ENCODE results near the gene RPS24. TPM values are rescaled to one million over a fixed set of nuclear protein-coding genes. Genes with fewer than 3 reads are reported as not detected.

Gene RPS24
- total and polyA plus RNA-seq, 2 of the 13 experiments (the other 11 are each of a cell fraction or from before 2014, with no cell fraction given) = 2,690 to 3,319 TPM

GRCh38 chr10:78065611-78066010 lies 31.9 kb downstream of the RPS24 start:
- FAIRE-seq = no peak
- H3K27me3 ChIP-seq (ENCODE audit: control insufficient read depth in 1 of 2, insufficient read depth in 2 of 2, low read length in 2 of 2) = no peaks in the 10 kb centered on the region
- no peaks in the 10 kb centered on the region for H3K9me3 ChIP-seq (ENCODE audit: low read length)
- no peak for DNase-seq (ENCODE audit: low spot score)
- no peak overlapping the region for H3K9ac ChIP-seq (ENCODE audit: insufficient read depth, low read depth, low read length)
- TF ChIP-seq NONO (IDR thresholded peaks at IDR 0.05) = no peak
- TF ChIP-seq NONO (CRISPR knock-in tag; conservative IDR thresholded peaks at IDR 0.05) = no peak
- TF ChIP-seq REST (IDR thresholded peaks at IDR 0.05; ENCODE audit: borderline replicate concordance in 1 of 2, low read depth in 1 of 2, low read length in 2 of 2) = no peak
- TF ChIP-seq TFDP2 (CRISPR knock-in tag; IDR thresholded peaks at IDR 0.05) = no peak
- TF ChIP-seq ZNF558 (CRISPR knock-in tag; IDR thresholded peaks at IDR 0.05; ENCODE audit: borderline replicate concordance) = no peak
- no peaks in the 10 kb centered on the region for H4K20me1 ChIP-seq (ENCODE audit: insufficient read depth, low read length)
- H2AFZ ChIP-seq (ENCODE audit: low read length) = no peak overlapping the region
- CTCF ChIA-PET (ENCODE audit: low intra/inter-chr PET ratio, low total read pairs) = no interaction called here
- in situ Hi-C loops (cut with HindIII; ENCODE audit: extremely low pct_ligation_motif_present, low pct_unique_long_range_greater_than_20kb) (no loop called here), intact Hi-C loops (cut with micrococcal nuclease; ENCODE audit: unreplicated experiment) (no loop called here)
- POLR2A ChIA-PET = no interaction called here
- no TSS peak for BruUV-seq (replicated peaks)
- H3K4me3 ChIP-seq (replicated peaks in 1 of 3; ENCODE audit: insufficient read depth in 1 of 3, low read depth in 2 of 3, low read length in 3 of 3) = no peak overlapping the region
- H3K36me3 ChIP-seq (replicated peaks in 1 of 2; ENCODE audit: control insufficient read depth in 1 of 2, insufficient read depth in 2 of 2, low read length in 2 of 2) = no peaks in the 10 kb centered on the region
- H3K4me2 ChIP-seq (ENCODE audit: low read depth, low read length) = no peak overlapping the region
- WGBS (ENCODE audit: low lambda C conversion rate) = 43% methylated on average over 2 of the region's 2 CpGs
- H3K4me1 ChIP-seq (ENCODE audit: insufficient read depth, low read length) = peaks cover 32% of the 10 kb centered on the region
- H3K79me2 ChIP-seq (ENCODE audit: insufficient read depth, low read length) = no peaks in the 10 kb centered on the region
- no peak overlapping the region for H3K27ac ChIP-seq (ENCODE audit: extremely low read length, insufficient read depth, low read length)
- ATAC-seq = no peak

Data from HepG2 (cell line).